Heart left ventricle (tissue), 16 donors: ENCODE results near the gene TLX2. TPM values are rescaled to one million over a fixed set of nuclear protein-coding genes. Genes with fewer than 3 reads are reported as not detected.

Experiments
- ATAC-seq, 4 donors: fragments of 200-7000 bp; cut with Tn5 transposase; one replicate each; pipeline ENCODE4 v1.9.1; 2020 to 2022; ENCODE audit warnings: moderate library complexity in 4 of 4, mild to moderate bottlenecking in 3 of 4, moderate number of reproducible peaks in 1 of 4
- DNase-seq, 5 donors: peaks; one replicate each; pipeline ENCODE4 v3.0.0-alpha.2; 2020
- H3K27ac ChIP-seq, 12 donors: fragments of 200-600 bp; sonication (generic) in 4 of 12; one replicate each; pipeline versions ENCODE4 v1.5.0 to v1.8.0; 2016 to 2022; ENCODE audit warnings: mild to moderate bottlenecking in 2 of 12
- H3K27me3 ChIP-seq, 9 donors: fragments of 200-600 bp; sonication (generic) in 2 of 9; one replicate each; pipeline versions ENCODE4 v1.5.1 to v1.8.0; 2016 to 2022; ENCODE audit warnings: mild to moderate bottlenecking in 3 of 9
- H3K36me3 ChIP-seq, 9 donors: fragments of 200-600 bp; sonication (generic) in 2 of 9; one replicate each; pipeline versions ENCODE4 v1.5.0 to v1.8.0; 2018 to 2022; ENCODE audit warnings: mild to moderate bottlenecking in 2 of 9
- H3K4me1 ChIP-seq, 12 donors: fragments of 200-600 bp; sonication (generic) in 4 of 12; one replicate each; pipeline versions ENCODE4 v1.5.0 to v1.8.0; 2016 to 2022; ENCODE audit warnings: mild to moderate bottlenecking in 3 of 12
- H3K4me3 ChIP-seq, 12 donors: fragments of 200-600 bp; sonication (generic) in 4 of 12; one replicate each; pipeline versions ENCODE4 v1.5.0 to v1.8.0; 2017 to 2022; ENCODE audit warnings: mild to moderate bottlenecking in 9 of 12, moderate library complexity in 4 of 12
- H3K9me3 ChIP-seq, 12 donors: fragments of 200-600 bp; sonication (generic) in 4 of 12; one replicate each; pipeline versions ENCODE4 v1.5.0 to v1.8.0; 2016 to 2022; ENCODE audit warnings: mild to moderate bottlenecking in 1 of 12
- CTCF ChIP-seq, 12 donors: fragments of 200-600 bp; sonication (generic) in 4 of 12; IDR thresholded peaks; one replicate each; pipeline versions ENCODE4 v1.5.0 to v1.8.0; 2018 to 2022; ENCODE audit warnings: antibody characterized with exemption in 12 of 12, mild to moderate bottlenecking in 5 of 12
- POLR2A ChIP-seq, 2 donors: fragments of 450-650 bp; IDR thresholded peaks; one replicate each; pipeline ENCODE4 v1.6.1; 2017; ENCODE audit warnings: antibody characterized with exemption in 2 of 2, mild to moderate bottlenecking in 2 of 2, moderate library complexity in 2 of 2
- WGBS, 4 donors: extraction: QIAGEN DNeasy Blood & Tissue Kit in 2 of 4; methylation state at CpG; one replicate each; pipeline versions ENCODE4 v1.1.5 to v1.1.7; 2013 to 2018; 5-methylcytosine and 5-hydroxymethylcytosine counted together
- intact Hi-C, 10 donors: fragments of 100-400 bp; cut with DNase I; formaldehyde crosslinking; loops; one replicate each; pipeline versions ENCODE4 v1.11.1 to v1.14.2; 2022
- polyA plus RNA-seq, 2 donors: library from polyadenylated mRNA; stranded (reverse); fragments of 200-250 nt; gene quantifications; one replicate each; pipeline ENCODE4 v1.2.3, GENCODE V29; 2013
- total RNA-seq, 9 donors: library from RNA; depleted of rRNA in 2 of 9; stranded (reverse); fragments of >200 nt in 2 of 9; fragmentation: NEBNext Ultra II Directional in 3 of 9; extraction: Animal tissue kit (Norgen Biotek cat#: 25700) in 3 of 9; gene quantifications; one replicate each; pipeline versions ENCODE4 v1.1.0 to v1.2.4, GENCODE V29; 2016 to 2023
- donor health status: ischemic (EF 13 %, LVEDD 7.1; RV severe dilation, severe dysfunction).
- donor health status: healthy with polysubstance abuse.
- donor health status: DM: no; HTN: yes; CAD: no.
- donor health status: DM: no; HTN: no; CAD: no.
- donor health status: ischemic (EF 25% LVEDD 6.9; RV normal size, moderate dysfunction).
- donor health status: ischemic (EF 25% LVEDD 5.7; RV mildly dilated, moderate dysfunction).
- donor health status: healthy.
- donor health status: DM: yes; HTN: yes; CAD: no.
- donor health status: ischemic (EF 35%, LVEDD 5.7; RV mildly dilated, moderate dysfunction).
- donor health status: nonischemic (EF 11% LVEDD 7.7; RV severe dilation, severe dysfunction).
- donor health status: DM: yes; HTN: yes; CAD: no.
- donor health status: PGD.
- donor health status: ischemic (EF 29% LVEDD 5.4; RV normal size, mild dysfunction).
- donor health status: nonischemic (EF 23%, LVEDD 6.1; RV moderate dilation, normal function).

TLX2 gene
- total and polyA plus RNA-seq, 11 donors: not detected

GRCh38 chr2:74529357-74530238, 15.3 kb downstream of the TLX2 start, which contains the start of the genes AUP1 and HTRA2:
TSS of gene AUP1 (minus strand) at chr2:74529706. CDS start at chr2:74529629, 77 bp downstream.
TSS of gene HTRA2 (plus strand) at chr2:74529933. CDS start at chr2:74530007, 74 bp downstream.
- intact Hi-C loops: loop anchor here in 8 of 10 donors (1.0 to 10.0 kb wide), 12 partner anchors 17 to 58 kb away; partner anchors contain the start of genes TTC31 (in 5 of the 8), CCDC142 (in 2 of the 8), PCGF1 (in 2 of the 8) and DOK1 (in 1 of the 8)
- ATAC-seq (peak; percentile 96 to 98 (median 96)), DNase-seq (peak; percentile 99)
- Histone ChIP-seq H3K36me3 (peaks cover 0 to 61% (median 51%) of the 10 kb centered on the region in 9 donors), H3K9me3 (no peaks in the 10 kb centered on the region), H3K27me3 (no peaks in the 10 kb centered on the region), H3K27ac (peak within 1 kb of the TSS; percentile 78 to 95 (median 90)), H3K4me3 (peak within 1 kb of the TSS; percentile 66 to 99 (median 84)), H3K4me1 (peaks cover 5 to 36% (median 26%) of the 10 kb centered on the region in 12 donors)
- 0 to 1% (median 0%) methylated on average over 57 to 87 of the region's 87 CpGs for WGBS, 4 donors
- TF ChIP-seq CTCF (IDR thresholded peaks at IDR 0.05) (no peak), POLR2A (IDR thresholded peaks at IDR 0.05) (peak in 1 of 2 donors; percentile 78)

GRCh38 chr2:74530239-74531187, 16.3 kb downstream of the TLX2 start:
- intact Hi-C loops: loop anchor here in 7 of 10 donors (2.0 to 10.0 kb wide), 6 partner anchors 16 to 57 kb away; partner anchors contain the start of genes CCDC142 (in 2 of the 7) and TTC31 (in 2 of the 7)

GRCh38 chr2:74531666-74532065, 17.4 kb downstream of the TLX2 start:
- Histone ChIP-seq H3K4me1 (peaks cover 5 to 36% (median 26%) of the 10 kb centered on the region in 12 donors), H3K36me3 (peaks cover 0 to 51% (median 41%) of the 10 kb centered on the region in 9 donors), H3K4me3 (peak overlapping the region in 1 of 12 donors; percentile 83), H3K27me3 (no peaks in the 10 kb centered on the region), H3K27ac (no peak overlapping the region), H3K9me3 (no peaks in the 10 kb centered on the region)
- ATAC-seq (no peak), DNase-seq (no peak)
- intact Hi-C loops: loop anchor here in 7 of 10 donors (2.0 to 10.0 kb wide), 6 partner anchors 15 to 56 kb away; partner anchors contain the start of genes CCDC142 (in 2 of the 7) and TTC31 (in 2 of the 7)
- TF ChIP-seq CTCF (IDR thresholded peaks at IDR 0.05): no peak
- no peak for TF ChIP-seq POLR2A (IDR thresholded peaks at IDR 0.05)
- WGBS, 4 donors: 70 to 81% (median 76%) methylated on average over 7 of the region's 7 CpGs

More at GRCh38 chr2:74530239-74531187, 16.3 kb downstream of the TLX2 start:
- no peaks in the 10 kb centered on the region for H3K9me3 ChIP-seq
- ATAC-seq (peak in 3 of 4 donors; percentile 4 to 35 (median 14)), DNase-seq (peak in 4 of 5 donors; percentile 36 to 74 (median 54))
- H3K27ac ChIP-seq: peak overlapping the region; percentile 11 to 95 (median 90)
- TF ChIP-seq POLR2A (IDR thresholded peaks at IDR 0.05) (no peak), CTCF (IDR thresholded peaks at IDR 0.05) (no peak)
- H3K4me3 ChIP-seq: peak overlapping the region; percentile 66 to 99 (median 84)
- 2 to 4% (median 3%) methylated on average over 23 to 54 of the region's 54 CpGs for WGBS, 4 donors
- H3K36me3 ChIP-seq: peaks cover 0 to 63% (median 51%) of the 10 kb centered on the region in 9 donors
- H3K4me1 ChIP-seq: peaks cover 5 to 36% (median 26%) of the 10 kb centered on the region in 12 donors
- H3K27me3 ChIP-seq: no peaks in the 10 kb centered on the region
